Mesothelial cell of epicardium (in vitro differentiated cells): ENCODE results near the gene COMT. TPM values are rescaled to one million over a fixed set of nuclear protein-coding genes. Genes with fewer than 3 reads are reported as not detected.
"Not testable (repeated sequence)": the region's sequence is repeated elsewhere in the genome, so short reads cannot be mapped to it uniquely, and the experiment has no call there.

Experiments
- DNase-seq, 2 experiments: peaks; one replicate each; pipeline ENCODE4 v3.0.0; 2021; ENCODE audit warnings: low spot score in 2 of 2; ENCODE audit not compliant: unreplicated experiment in 2 of 2
- H3K27ac Mint-ChIP-seq: 2 replicates; pipeline ENCODE4 v1.8.0; 2021; ENCODE audit warnings: mixed read lengths
- H3K27me3 Mint-ChIP-seq: 2 replicates; pipeline ENCODE4 v1.8.0; 2021; ENCODE audit warnings: low read depth, mixed read lengths
- H3K36me3 Mint-ChIP-seq: 2 replicates; pipeline ENCODE4 v1.8.0; 2021; ENCODE audit warnings: mixed read lengths
- H3K4me1 Mint-ChIP-seq: 2 replicates; pipeline ENCODE4 v1.8.0; 2021; ENCODE audit warnings: mixed read lengths
- H3K4me3 Mint-ChIP-seq: 2 replicates; pipeline ENCODE4 v1.8.0; 2021; ENCODE audit warnings: mild to moderate bottlenecking, moderate library complexity, mixed read lengths
- H3K9me3 Mint-ChIP-seq: 2 replicates; pipeline ENCODE4 v1.8.0; 2021; ENCODE audit warnings: mixed read lengths
- total RNA-seq: library from RNA; stranded (reverse); gene quantifications from 3 replicates; pipeline ENCODE4 v1.2.1, GENCODE V29; 2021
- TF ChIP-seq, protein P1 (sequence below): fragments of 200-600 bp; sonication (generic); IDR thresholded peaks from one replicate; pipeline ENCODE4 v1.5.0; 2021; ENCODE audit warnings: antibody characterized with exemption; ENCODE audit not compliant: unreplicated experiment

The COMT gene
- total RNA-seq, 1 donor from 2014 or later: 93.5 TPM

DNA sequence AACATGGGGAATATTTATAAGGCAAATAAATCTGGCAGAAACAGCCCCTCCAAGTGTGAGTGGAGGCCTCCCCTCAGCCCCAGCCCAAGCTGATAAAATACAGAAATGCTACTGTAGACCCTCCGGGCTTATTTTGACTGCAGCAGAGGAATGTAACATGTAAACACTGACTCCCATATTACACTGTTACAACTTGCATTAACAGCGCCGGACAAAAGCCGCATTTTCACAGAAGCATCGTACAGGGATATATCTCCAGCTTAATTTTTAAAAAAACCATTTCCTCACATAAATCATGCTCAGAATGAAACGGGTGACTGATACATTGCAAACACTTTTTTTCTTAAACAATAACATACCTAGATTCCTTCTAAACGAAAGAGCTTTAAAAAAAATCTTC, 36.6 kb upstream of the COMT start:
- Mint-ChIP-seq H3K4me1 (peaks cover 9% of the 10 kb centered on the region), H3K36me3 (peaks cover 11% of the 10 kb centered on the region), H3K27ac (no peak overlapping the region), H3K9me3 (no peaks in the 10 kb centered on the region), H3K4me3 (no peak overlapping the region), H3K27me3 (peaks cover 2% of the 10 kb centered on the region)
- no peak for DNase-seq
- TF ChIP-seq, protein P1, sequence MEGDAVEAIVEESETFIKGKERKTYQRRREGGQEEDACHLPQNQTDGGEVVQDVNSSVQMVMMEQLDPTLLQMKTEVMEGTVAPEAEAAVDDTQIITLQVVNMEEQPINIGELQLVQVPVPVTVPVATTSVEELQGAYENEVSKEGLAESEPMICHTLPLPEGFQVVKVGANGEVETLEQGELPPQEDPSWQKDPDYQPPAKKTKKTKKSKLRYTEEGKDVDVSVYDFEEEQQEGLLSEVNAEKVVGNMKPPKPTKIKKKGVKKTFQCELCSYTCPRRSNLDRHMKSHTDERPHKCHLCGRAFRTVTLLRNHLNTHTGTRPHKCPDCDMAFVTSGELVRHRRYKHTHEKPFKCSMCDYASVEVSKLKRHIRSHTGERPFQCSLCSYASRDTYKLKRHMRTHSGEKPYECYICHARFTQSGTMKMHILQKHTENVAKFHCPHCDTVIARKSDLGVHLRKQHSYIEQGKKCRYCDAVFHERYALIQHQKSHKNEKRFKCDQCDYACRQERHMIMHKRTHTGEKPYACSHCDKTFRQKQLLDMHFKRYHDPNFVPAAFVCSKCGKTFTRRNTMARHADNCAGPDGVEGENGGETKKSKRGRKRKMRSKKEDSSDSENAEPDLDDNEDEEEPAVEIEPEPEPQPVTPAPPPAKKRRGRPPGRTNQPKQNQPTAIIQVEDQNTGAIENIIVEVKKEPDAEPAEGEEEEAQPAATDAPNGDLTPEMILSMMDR: no peak

DNA sequence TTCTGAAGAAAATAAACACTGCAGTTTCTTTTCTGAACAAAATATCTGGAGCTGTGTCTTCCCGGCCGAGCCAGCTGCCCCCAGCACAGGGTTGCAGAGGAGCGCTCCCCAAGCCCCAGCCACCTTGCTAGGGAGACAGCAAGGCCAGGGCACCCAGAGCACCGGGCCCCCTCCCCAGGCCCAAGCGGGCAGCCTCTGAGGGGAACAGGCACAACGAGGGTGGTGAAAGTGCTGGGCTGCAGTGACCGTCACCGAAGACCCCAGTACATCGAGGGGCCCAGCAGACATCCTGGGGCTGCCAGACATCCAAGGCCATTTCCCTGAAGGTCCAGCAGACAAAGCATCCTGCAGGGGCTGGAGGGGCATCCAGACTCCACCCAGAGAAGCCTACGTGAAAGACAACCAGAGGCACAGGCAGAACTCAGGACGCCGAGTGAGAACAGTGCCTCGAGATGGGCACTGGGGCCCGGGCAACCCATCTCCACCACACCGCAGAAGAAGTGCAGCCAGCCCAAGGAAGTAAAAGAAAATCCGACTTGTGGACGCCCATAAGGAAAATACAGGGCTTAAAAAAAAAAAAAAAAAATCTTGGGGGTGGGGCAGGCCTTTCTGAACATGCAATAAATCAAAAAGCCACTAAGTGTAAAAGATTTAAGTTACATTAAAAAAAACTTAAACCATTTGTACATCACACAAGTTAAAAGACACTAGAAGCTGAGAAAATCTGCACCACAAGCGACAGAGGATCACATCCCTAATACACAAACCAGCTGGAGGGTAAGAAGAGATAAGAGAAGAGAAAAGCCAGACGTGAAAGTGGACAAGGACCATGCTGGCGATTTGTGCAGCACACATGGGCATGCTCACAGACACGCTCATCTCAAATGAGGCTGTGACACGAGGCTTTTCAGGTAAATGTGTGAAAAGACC, 36.0 kb upstream of the COMT start:
- Mint-ChIP-seq H3K36me3 (peaks cover 13% of the 10 kb centered on the region), H3K4me1 (peaks cover 9% of the 10 kb centered on the region), H3K9me3 (no peaks in the 10 kb centered on the region), H3K4me3 (no peak overlapping the region), H3K27me3 (peaks cover 2% of the 10 kb centered on the region), H3K27ac (no peak overlapping the region)
- no peak for DNase-seq
- TF ChIP-seq, protein P1: no peak

DNA sequence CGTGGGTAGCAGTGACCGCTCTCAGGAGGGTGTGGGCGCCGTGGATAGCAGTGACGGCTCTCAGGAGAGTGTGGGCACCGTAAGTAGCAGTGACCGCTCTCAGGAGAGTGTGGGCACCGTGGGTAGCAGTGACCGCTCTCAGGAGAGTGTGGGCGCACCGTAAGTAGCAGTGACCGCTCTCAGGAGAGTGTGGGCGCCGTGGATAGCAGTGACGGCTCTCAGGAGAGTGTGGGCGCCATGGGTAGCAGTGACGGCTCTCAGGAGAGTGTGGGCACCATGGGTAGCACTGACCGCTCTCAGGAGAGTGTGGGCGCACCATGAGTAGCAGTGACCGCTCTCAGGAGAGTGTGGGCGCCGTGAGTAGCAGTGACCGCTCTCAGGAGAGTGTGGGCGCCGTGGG, 34.7 kb upstream of the COMT start:
- peaks cover 16% of the 10 kb centered on the region for H3K36me3 Mint-ChIP-seq
- not testable (repeated sequence) for H3K27ac Mint-ChIP-seq, H3K27me3 Mint-ChIP-seq, DNase-seq, H3K4me3 Mint-ChIP-seq, H3K9me3 Mint-ChIP-seq, H3K4me1 Mint-ChIP-seq

DNA sequence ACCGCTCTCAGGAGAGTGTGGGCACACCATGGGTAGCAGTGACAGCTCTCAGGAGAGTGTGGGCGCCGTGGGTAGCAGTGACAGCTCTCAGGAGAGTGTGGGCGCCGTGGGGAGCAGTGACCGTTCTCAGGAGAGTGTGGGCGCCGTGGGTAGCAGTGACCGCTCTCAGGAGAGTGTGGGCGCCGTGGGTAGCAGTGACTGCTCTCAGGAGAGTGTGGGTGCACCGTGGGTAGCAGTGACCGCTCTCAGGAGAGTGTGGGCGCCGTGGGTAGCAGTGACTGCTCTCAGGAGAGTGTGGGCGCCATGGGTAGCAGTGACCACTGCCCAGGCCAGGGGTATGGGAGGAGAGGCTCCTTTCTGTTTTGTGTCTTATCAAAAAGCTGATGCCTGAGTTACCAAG, 33.7 kb upstream of the COMT start:
- not testable (repeated sequence) for H3K9me3 Mint-ChIP-seq, DNase-seq, H3K27ac Mint-ChIP-seq, H3K4me1 Mint-ChIP-seq, H3K4me3 Mint-ChIP-seq, H3K27me3 Mint-ChIP-seq
- H3K36me3 Mint-ChIP-seq: peaks cover 19% of the 10 kb centered on the region

DNA sequence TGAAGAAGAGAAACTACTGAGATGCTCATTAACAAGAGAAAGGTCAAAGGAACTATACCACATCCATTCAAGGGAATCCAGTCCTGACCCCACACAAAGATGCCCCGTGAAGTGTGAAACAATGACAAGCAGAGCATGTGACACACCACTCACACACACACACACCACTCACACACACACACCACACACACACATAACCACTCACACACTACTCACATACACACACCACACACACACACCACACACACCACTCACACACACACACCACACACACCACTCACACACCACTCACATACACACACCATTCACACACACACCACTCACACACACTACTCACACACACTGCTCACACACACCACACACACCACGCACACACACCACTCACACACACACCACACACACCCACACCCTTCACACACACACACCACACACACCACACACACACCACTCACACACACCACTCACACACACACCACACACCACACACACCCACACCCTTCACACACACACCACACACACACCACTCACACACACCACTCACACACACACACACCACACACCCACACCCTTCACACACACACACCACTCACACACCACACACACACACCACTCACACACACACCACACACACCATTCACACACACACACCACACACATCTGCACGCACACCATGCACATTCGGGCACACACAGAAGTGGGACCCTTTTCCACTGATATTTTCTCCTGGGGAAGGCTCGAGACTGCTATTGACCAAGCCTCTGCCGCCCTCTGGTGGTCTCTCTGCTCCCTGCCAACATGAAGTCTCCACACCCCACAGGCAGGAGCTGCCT, 32.0 kb upstream of the COMT start:
- no peaks in the 10 kb centered on the region for H3K27me3 Mint-ChIP-seq
- peaks cover 10% of the 10 kb centered on the region for H3K9me3 Mint-ChIP-seq
- TF ChIP-seq, protein P1: peak; percentile 84

DNA sequence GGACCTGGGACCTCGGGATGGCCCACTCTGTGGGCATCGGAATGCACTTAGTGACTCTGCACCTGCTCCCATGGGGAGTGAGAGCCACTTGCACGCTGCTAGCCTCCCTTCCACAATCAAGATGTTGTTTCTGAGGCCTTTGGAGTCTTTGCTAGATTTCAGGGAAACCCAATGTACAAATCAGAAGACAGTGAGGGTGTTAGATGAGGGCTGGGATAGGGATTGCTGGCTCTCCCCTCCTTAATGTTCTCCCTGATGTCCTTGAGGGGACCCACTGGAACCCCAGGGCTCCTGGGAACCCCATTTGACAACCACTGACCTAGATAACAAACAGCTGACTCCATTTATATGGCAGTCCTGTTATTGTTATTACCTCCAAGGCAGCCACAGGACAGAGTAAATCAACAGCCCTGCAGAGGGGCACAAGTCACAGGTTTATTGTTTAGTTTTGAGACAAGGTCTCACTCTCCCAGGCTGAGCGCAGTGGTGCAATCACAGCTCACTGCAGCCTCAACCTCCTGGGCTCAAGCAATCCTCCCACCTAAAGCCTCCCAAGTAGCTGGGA, 31.3 kb upstream of the COMT start:
- Mint-ChIP-seq H3K9me3 (peaks cover 11% of the 10 kb centered on the region), H3K4me3 (no peak overlapping the region), H3K36me3 (peaks cover 41% of the 10 kb centered on the region), H3K27ac (no peak overlapping the region), H3K4me1 (peaks cover 4% of the 10 kb centered on the region), H3K27me3 (no peaks in the 10 kb centered on the region)
- no peak for DNase-seq
- TF ChIP-seq, protein P1: peak; percentile 4

More for the DNA sequence above, 32.0 kb upstream of the COMT start:
- peak; percentile 68 to 89 for DNase-seq
- Mint-ChIP-seq H3K36me3 (peaks cover 35% of the 10 kb centered on the region), H3K4me3 (no peak overlapping the region), H3K27ac (no peak overlapping the region), H3K4me1 (peaks cover 9% of the 10 kb centered on the region)
